ENCODE measurements around the gene IL1RL2.

The IL1RL2 gene

DNA sequence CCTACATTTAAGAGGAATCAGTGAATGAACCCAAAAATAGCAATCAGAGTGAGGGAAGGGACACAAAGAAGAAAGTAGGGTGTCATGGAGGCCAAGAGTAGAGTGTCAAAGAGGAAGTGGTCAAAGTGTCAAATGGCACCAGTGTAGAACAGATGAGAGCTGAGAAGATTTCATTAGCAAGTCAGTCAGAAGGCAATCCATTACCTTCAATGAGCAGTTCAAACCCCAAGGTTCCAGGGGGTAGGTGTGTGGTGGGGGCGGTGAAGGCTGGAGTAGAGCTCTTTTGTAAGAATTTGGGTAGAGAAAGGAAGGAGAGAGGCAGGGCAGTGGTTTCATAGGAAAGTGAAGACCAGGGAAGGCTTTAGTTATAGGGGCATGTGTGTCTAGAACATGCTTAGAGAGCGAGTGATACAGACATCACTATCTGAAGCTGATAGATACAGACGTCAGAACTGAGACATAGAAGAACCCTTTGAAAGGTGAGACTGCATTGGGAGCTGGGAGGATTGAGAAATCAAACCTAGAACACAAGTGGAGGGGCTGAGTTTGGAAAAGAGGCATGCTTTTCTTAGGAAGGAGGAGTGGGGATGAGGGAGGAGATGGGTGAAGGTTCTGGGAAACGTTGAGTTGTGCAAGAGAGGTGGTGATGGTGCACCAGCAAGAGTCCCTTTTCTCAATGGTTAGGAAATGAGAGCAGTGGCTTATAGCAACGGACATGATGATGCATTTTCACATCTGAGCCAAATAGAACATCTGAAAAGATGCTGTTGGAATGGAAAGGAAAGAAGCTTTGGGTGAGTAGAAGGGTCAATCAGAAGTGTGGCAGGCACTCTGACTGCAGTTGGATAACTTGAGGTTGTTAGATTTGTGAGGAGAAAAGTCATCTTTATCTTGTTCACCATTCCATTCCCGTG, 75.7 kb downstream of the IL1RL2 start:
- DNase-seq (ENCODE audit: low spot score) (no peak), FAIRE-seq (no peak)

DNA sequence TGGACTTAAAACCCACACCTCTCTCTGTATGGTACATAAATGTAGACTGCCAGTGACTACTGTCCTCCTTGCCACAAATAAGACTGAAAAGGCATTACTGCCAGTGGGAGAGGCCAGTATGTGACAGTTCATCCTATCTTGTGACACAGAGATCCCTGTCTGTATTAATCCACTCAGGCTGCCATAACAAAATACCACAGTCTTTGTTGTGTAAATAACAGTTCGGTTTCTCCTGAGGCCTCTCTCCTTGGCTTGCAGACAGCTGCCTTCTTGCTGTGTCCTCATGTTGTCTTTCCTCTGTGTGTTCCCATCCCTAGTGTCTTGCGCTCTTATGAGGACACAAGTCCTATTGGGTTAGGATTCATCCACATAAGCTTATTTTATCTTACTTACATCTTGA, 78.1 kb downstream of the IL1RL2 start:
- FAIRE-seq = no peak
- DNase-seq (ENCODE audit: low spot score) = no peak

DNA sequence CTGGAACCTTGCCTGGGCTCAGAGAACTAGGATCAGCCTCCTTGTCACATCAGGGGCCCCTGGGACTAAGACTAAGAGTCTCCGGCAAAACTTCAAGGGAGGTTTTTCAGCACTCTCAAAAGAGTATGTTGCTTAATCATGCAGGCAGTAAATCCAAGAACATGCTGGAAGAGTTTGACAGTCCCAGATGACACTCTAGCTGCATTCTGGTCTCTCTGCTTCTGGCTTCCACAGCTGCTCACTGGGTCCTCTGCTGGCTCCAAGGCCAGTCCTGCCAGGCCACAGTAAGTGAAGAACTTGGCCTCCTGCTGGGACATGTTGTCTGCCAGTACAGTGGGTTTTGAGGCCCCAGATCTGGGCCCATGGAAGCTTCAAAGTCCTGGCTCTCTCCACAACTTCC, 79.4 kb downstream of the IL1RL2 start:
- FAIRE-seq (no peak), DNase-seq (ENCODE audit: low spot score) (no peak)

DNA sequence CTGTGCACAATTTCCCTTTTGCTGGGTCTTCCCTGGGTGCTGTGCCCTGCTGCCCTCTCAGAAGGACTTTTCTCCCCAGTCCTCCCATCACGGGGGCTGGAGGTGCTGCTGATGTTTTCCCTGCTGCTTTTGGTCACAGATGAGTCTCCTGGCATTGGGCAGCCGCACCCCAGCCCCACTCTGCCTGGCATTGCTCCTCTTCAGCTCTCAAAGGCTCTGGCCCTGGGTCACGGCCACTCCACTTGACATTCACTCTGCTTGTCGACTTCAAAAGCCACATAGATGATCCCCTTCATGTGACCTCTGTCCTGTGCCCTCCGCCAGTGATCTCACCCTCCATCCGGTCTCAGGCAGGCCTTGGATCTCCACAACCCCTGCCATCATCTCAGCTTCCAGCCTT, 81.0 kb downstream of the IL1RL2 start:
- no peak for DNase-seq (ENCODE audit: low spot score)
- no peak for FAIRE-seq

DNA sequence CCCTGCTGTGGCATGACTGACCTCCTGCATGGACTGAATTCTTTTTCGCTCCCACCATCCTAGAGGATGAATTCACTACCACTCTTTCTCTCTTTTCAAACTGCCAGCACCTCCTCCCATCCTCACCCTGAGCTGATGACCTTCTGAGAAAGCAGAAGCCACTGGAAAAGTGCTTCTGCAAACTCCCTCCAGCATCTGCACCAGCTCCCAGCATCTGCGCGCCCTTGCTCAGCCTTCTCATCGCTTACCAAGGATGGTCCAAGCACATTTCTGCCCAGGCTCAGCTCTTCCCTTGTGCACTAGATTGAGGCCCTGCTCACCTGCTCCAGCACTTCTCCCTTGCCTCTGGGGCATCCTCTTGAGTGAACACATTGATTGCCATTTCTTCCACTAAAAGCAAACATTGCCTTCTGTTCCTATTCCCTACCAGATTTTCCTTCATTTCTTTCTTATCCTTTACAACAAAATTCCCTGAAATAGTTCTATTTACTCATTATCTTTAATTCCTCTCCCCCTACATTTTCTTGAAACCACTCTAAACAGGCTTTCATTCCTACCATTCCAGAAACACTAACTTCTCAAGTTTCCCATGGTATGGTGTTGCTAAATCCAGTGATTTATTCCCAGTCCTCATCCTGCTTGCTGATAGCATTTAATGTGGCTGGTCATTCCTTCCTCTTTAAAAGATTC, 81.8 kb downstream of the IL1RL2 start:
- DNase-seq (ENCODE audit: low spot score) (no peak), FAIRE-seq (no peak)

DNA sequence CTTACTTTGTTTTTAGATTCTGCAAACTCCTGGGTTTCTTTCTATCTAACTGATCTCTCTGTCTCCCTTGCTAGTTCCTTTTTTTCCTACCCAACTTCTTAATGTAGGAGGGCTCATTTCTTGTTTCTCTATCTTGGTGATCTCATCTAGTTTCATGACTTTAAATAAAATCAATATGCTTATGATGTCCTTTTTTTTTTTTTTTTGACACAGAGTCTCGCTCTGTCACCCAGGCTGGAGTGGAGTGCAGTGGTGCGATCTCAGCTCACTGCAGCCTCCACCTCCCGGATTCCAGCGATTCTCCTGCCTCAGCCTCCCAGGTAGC, 82.3 kb downstream of the IL1RL2 start:
- DNase-seq (ENCODE audit: low spot score) (no peak), FAIRE-seq (no peak)

DNA sequence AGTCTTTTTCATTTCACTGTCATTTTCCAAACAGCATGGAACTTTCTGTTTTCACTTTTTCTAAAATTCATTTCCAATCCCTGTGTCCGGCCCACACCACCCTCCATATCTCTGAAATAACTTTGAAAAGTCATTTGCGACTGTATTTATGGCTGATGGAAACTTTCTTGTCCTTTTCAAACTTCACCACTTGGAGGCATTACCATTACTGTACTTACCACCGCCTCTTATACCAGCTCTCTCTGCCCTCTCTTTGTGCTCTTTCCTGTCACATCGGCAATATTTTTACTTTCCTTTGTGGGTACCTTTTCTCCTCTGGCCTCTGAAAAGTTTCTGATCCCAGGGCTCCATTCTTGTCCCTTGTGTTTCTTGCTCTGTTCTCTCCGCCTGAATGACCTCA, 85.0 kb downstream of the IL1RL2 start:
- no peak for DNase-seq (ENCODE audit: low spot score)
- no peak for FAIRE-seq

DNA sequence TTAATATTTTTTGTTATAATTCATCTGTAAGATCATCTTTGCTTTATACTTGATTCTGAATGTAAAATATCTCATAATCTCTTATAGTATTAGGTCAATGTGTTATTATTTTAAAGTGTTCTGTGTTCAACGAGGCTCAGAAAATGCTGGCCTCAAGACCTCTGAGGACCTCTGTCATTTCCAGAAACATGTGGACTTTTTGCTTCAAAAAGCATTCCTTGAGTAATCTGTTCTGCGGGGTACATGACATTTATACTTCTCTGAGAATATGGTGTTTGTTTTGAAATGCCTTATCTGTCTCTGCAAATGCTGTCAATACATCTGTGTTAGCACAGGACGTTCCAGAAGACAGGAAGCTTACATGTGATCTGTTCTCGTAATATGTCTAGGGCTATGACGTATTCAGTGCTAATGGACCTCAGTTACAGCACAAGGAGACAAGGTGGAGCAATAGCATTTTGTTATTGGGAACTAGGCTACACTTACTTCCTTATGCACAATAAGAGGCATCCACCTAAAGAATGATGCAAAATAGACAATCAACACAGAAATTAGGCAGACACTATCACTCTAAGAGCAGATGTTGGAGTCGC, 86.9 kb downstream of the IL1RL2 start:
- DNase-seq (ENCODE audit: low spot score) (no peak), FAIRE-seq (no peak)

DNA sequence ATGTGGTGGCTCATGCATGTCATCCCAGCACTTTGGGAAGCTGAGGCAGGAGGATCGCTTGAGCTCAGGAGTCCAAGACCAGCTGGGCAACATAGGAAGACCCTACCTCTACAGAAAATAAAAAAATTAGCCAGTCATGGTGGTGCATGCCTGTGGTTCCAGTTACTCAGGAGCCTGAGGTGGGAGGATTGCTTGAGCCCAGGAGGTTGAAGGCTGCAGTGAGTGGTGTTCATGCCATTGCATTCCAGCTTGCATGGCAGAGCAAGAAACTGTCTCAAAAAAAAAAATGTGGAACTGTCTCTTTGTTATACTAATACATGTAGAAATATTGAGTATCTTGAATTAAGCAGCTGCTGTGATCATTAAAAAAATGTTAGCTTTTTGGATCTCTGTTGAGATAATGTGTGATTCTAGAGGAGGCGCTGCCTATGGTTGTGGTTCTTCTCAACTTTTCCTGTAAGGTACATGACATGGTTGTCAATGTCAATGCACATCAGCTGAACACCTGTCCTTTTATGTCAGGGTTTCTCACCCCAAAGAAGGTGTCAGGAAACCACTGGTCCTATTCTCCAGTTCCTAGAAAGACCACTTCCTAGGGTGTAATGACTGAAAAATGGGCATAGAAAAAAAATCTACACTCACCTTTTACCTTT, 89.9 kb downstream of the IL1RL2 start:
- no peak for FAIRE-seq

DNA sequence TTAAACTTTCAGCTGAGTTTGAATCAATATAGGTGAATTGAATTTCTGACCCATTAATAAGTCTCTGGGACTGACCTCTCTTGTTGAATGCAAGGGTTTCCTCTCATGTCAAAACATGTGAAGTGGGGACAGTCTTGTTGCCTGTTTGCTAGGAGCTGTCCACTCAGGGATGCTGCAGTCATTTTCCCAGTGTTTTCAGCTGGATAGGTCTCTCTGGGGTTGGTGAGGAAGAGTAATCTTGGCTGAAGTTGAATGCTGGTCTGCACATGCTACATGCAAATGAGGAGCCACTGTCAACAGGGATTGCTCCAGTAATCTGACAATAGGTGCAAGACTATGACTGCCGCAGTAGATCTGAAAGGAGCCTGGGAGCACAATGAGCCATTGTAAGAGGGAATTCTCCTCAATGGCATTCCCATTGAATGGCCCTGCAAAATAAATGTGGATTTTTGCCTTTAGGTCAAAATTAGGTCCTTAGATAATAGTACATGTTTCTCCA, 90.4 kb downstream of the IL1RL2 start:
- DNase-seq (ENCODE audit: low spot score) (no peak), FAIRE-seq (no peak)

More for the DNA sequence above, 89.9 kb downstream of the IL1RL2 start:
- DNase-seq (ENCODE audit: low spot score) = no peak

DNA sequence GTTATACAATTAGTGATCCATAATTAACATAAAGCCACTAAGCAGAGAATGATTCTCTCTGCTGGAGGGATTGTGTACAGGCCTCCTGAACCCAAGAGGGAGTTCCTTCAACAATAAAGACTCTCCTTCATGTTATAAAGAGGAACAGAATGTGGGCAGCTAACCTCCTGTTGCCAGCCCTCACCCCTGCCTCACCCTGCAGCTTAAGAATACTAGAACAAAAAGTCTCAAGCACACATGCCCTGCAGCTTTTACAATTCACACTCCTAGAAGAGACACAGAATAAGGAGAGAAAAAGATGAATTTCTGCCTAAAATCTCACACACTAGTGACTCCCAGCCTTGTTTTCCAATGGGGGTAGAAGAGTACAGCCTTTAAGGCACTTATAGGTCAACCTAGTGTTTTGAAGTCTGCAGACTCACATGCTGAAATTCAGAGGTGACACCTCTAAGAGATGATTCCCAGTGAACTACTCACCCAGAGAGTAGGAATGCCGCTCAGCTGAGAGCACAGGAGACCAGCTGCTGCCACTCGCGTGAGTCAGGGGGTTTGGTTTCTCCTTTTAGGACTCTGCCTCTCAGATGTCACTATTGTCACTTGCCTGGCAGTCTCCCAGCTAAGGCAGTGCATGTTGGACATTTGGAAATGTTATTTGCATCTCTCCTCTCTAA, 92.0 kb downstream of the IL1RL2 start:
- DNase-seq (ENCODE audit: low spot score) = no peak
- no peak for FAIRE-seq

DNA sequence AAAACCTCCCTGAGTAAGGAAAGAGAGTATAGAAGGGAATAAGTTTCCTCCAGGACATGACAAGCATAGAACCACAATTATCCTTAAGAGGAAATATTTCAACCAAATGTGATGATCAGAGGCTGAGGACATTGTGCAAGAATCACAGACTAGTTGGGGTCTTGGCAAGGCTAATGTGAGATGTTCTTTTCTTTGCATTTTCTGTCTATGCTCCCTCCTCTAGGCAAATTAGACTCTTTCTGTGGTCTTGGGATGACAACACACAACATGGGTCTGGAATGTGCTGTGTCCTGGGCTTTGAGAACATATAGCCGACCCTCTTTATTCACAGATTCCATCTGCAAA, 92.5 kb downstream of the IL1RL2 start:
- DNase-seq (ENCODE audit: low spot score) = no peak
- FAIRE-seq = no peak

DNA sequence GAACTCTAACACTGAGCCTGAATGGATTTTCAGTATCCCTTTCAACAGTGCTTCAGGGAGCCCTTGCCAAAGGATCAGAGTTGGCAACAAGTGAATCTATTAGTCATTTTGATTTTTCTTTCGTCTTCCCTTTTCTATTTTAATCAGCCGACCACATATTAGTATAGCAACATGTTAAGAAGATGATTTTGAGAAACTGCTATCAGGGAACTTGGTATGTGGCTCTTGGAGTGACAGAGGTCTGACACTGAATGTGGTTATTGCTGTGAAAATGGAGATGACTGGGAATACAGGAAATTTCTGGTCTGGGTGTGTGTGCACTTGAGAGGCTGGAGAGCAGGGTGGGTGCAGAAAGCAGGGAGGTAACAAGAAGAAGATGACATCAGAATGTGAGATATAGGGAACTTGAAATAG, 95.9 kb downstream of the IL1RL2 start:
- FAIRE-seq (no peak), DNase-seq (ENCODE audit: low spot score) (no peak)

DNA sequence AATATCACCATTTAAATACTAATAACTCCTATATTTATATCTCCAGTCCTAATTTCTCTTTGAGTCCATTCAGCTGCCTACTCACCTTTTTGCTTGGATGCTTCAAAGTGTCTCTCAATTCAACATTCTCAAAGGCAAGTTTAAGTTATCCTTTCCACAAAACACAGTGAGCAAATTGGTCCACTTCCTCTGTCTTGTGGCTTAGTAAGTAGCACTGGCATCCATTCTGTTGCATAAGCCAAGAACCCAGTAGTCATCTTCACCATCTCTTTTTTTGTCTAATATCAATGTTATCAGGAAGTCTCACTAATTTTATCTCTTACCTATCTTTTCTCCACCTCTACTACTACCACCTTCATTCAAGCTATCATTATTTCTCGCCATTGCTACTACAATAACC, 97.2 kb downstream of the IL1RL2 start:
- FAIRE-seq (no peak), DNase-seq (ENCODE audit: low spot score) (no peak)

DNA sequence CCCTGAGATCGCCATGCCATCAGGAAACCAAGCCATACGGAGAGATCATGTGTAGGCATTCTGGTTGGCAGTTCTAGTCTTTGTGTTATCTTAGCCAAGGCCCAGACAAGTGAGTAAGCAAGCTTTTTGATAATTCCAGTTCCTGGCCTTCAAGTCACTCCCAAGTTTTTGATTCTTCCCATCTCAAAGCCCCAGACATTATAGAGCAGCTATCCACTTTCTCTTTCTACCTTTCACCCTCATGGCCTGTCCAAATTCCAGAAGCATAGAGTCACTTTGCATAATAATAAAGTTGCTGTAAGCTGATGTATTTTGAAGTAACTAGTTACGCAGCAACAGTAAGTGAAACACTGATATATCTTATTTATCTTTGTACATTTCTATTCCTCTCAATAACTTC, 97.8 kb downstream of the IL1RL2 start:
- DNase-seq (ENCODE audit: low spot score) (no peak), FAIRE-seq (no peak)

DNA sequence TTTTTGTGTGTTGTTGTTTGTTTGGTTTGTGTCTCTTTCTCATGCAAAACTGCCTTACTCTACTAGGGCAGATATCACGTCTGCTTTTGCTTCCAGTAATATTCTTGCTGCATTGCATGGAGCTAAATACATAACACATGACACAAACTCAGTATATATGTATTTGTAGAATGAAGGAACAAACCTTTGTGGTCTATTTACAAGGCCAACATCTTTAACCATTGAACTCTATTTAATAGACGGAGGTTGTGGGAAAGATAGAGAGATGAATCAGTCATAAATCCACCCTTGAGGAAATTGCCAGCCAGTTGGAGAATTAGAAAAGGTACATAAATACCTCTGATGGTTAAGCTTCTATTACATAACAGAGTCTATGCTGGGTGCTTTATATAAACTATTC, 98.5 kb downstream of the IL1RL2 start:
- no peak for DNase-seq (ENCODE audit: low spot score)
- no peak for FAIRE-seq

DNA sequence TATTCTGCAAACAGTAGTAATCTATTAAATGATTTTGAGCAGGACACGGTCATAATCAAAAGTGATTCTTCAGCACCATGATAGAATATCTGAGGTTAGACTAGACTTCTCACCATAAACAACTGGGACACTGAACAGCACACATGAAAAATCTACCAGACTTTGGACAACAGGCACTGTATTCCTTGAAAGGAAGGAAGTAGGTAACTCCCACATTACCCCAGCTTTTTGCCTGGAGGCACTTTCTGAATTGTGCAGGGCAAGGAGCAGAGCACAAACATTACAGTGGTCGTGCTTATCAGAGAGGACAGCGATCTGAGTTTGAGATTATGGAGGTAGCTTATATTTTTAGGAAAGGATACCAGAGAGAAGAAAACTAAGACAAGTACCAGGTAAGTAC, 99.2 kb downstream of the IL1RL2 start:
- DNase-seq (ENCODE audit: low spot score) = no peak
- no peak for FAIRE-seq

DNA sequence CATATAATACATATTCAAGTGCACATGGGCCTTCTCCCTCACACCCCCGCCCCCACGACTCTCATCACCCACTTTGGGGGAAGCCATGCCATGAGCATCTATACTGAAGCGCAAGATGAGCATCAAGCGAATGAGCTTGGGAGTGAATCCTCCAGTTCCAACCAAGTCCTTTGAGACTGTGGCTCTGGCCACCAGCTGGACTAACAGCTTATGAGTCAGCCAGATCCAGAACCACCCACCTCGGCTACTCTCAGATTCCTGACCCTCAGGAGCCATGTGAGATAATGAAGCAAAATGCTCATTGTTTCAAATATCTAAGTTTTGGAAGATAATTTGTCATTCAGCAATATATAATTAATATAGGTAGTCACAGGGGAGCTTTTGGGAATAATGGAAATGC, 102.3 kb downstream of the IL1RL2 start:
- FAIRE-seq (no peak), DNase-seq (ENCODE audit: low spot score) (no peak)

Measured in RCC 7860 (cell line).